K562 (cell line): ENCODE measurements around the gene TMEM107. TPM values are rescaled to one million over a fixed set of nuclear protein-coding genes. Genes with fewer than 3 reads are reported as not detected.
A peak's percentile ranks its signal among the peaks of the same experiment; 100 is the strongest.

Experiments
- CC2D1A ChIP-seq: fragments of 450-650 bp; IDR thresholded peaks from 2 replicates; pipeline ENCODE4 v1.6.1; 2017; ENCODE audit warnings: mild to moderate bottlenecking
- EGR1 ChIP-seq: fragments of 450-650 bp; conservative IDR thresholded peaks from 2 replicates; pipeline ENCODE4 v1.6.1; 2017; ENCODE audit warnings: mild to moderate bottlenecking
- KDM1A ChIP-seq, 2 experiments: fragments of 450-650 bp; IDR thresholded peaks; 2 replicates each; pipeline ENCODE4 v1.6.1; 2016; ENCODE audit warnings: mild to moderate bottlenecking in 2 of 2
- MBD2 ChIP-seq: sonication (generic); IDR thresholded peaks from 2 replicates; pipeline ENCODE4 v1.6.1; 2016; ENCODE audit warnings: low read depth, borderline replicate concordance
- MTF1 ChIP-seq: fragments of 250-450 bp; sonication (Bioruptor Pico); IDR thresholded peaks from 2 replicates; pipeline ENCODE4 v1.9.0; 2021; ENCODE audit warnings: moderate library complexity, mild to moderate bottlenecking, inconsistent platforms, borderline replicate concordance
- PHF21A ChIP-seq: fragments of 450-650 bp; IDR thresholded peaks from 2 replicates; pipeline ENCODE4 v1.6.1; 2017; ENCODE audit warnings: low read depth, borderline replicate concordance
- polyA plus RNA-seq, 8 experiments: library from polyadenylated mRNA; depleted of rRNA in 4 of 8; stranded (reverse) in 5 of 8; unstranded in 3 of 8; fragments of >200 nt; fragmentation: Nextera tagmentation in 2 of 8; fragmentation: Illumina TruSeq in 1 of 8; extraction: Ambion mirVana in 2 of 8; extraction: Trizol in 1 of 8; gene quantifications; 2 replicates each; pipeline versions ENCODE4 v1.2.1 to v1.2.3, GENCODE V29; 2011 to 2014; ENCODE audit warnings: inconsistent platforms in 1 of 8, missing spikeins in 1 of 8
- total RNA-seq, 7 experiments: library from RNA; depleted of rRNA in 6 of 7; stranded (reverse); fragments of >200 nt in 6 of 7; fragmentation: Illumina TruSeq in 2 of 7; extraction: Trizol in 2 of 7; gene quantifications; 2 replicates each; pipeline versions ENCODE4 v1.2.1 to v1.2.3, GENCODE V29; 2011 to 2021; ENCODE audit warnings: low replicate concordance in 1 of 7
- TF ChIP-seq, protein P1 (sequence below): sonication (generic); formaldehyde crosslinking; IDR thresholded peaks from 2 replicates; pipeline ENCODE4 v1.8.0; 2023; ENCODE audit warnings: missing genetic modification reagents, mild to moderate bottlenecking, borderline replicate concordance
- TF ChIP-seq, protein P2 (sequence below), 2 experiments: fragments of 200-800 bp in 1 of 2; sonication (Bioruptor generic) in 1 of 2; sonication (generic) in 1 of 2; formaldehyde crosslinking in 1 of 2; IDR thresholded peaks in 1 of 2; conservative IDR thresholded peaks in 1 of 2; 2 replicates each; pipeline versions ENCODE4 v1.5.0 to v1.6.1; 2016 to 2020; ENCODE audit warnings: missing compliant biosample characterization in 1 of 2, missing genetic modification characterization in 1 of 2, missing genetic modification reagents in 1 of 2
- TF ChIP-seq, protein P3 (sequence below): sonication (generic); formaldehyde crosslinking; IDR thresholded peaks from 2 replicates; pipeline ENCODE4 v1.8.0; 2023; ENCODE audit warnings: mild to moderate bottlenecking, missing genetic modification reagents
- TF ChIP-seq, protein P4 (sequence below): fragments of 450-650 bp; IDR thresholded peaks from 2 replicates; pipeline ENCODE4 v1.6.1; 2017; ENCODE audit warnings: antibody characterized with exemption
- TF ChIP-seq, protein P5 (sequence below), 3 experiments: fragments of 200-800 bp in 1 of 3; fragments of 250-450 bp in 1 of 3; fragments of 450-650 bp in 1 of 3; sonication (Bioruptor Pico) in 1 of 3; sonication (Bioruptor generic) in 1 of 3; formaldehyde crosslinking in 1 of 3; IDR thresholded peaks; 2 replicates each; pipeline versions ENCODE4 v1.6.1 to v1.8.0; 2016 to 2022; ENCODE audit warnings: mild to moderate bottlenecking in 2 of 3, missing genetic modification characterization in 2 of 3, missing compliant biosample characterization in 1 of 3, moderate library complexity in 1 of 3

Gene TMEM107
- total and polyA plus RNA-seq, 9 of the 15 experiments (the other 6 are each of a cell fraction or from before 2014, with no cell fraction given) = 7.1 to 26.2 (median 16.9) TPM

DNA sequence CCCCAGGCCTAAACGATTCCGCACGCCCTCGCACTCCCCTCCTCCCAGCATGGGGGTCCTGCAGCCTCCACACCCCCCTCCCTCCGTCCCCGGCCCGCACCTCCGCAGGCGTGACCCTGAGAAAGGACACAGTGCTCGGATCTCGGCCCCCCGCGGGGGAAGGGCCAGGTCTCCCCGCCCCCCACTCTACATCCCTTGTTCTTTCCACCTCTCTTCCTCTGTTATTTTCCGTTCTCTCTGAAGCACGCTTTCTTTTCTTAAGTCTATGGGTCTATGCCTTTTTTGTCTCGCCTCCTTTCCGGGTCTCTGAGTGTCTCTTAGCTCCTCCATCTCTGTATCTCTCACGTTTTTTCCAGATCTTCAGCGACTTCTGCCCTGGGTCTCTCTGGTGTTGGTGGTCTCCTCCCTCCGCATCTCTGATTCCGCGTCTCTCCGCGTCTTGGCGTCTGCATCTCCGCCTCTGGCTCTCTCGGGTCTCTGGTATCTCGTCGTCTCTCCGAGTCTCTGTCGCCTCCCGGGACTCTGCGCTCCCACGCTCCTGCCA, 50.2 kb downstream of the TMEM107 start (continued):
- TF ChIP-seq, protein P1, sequence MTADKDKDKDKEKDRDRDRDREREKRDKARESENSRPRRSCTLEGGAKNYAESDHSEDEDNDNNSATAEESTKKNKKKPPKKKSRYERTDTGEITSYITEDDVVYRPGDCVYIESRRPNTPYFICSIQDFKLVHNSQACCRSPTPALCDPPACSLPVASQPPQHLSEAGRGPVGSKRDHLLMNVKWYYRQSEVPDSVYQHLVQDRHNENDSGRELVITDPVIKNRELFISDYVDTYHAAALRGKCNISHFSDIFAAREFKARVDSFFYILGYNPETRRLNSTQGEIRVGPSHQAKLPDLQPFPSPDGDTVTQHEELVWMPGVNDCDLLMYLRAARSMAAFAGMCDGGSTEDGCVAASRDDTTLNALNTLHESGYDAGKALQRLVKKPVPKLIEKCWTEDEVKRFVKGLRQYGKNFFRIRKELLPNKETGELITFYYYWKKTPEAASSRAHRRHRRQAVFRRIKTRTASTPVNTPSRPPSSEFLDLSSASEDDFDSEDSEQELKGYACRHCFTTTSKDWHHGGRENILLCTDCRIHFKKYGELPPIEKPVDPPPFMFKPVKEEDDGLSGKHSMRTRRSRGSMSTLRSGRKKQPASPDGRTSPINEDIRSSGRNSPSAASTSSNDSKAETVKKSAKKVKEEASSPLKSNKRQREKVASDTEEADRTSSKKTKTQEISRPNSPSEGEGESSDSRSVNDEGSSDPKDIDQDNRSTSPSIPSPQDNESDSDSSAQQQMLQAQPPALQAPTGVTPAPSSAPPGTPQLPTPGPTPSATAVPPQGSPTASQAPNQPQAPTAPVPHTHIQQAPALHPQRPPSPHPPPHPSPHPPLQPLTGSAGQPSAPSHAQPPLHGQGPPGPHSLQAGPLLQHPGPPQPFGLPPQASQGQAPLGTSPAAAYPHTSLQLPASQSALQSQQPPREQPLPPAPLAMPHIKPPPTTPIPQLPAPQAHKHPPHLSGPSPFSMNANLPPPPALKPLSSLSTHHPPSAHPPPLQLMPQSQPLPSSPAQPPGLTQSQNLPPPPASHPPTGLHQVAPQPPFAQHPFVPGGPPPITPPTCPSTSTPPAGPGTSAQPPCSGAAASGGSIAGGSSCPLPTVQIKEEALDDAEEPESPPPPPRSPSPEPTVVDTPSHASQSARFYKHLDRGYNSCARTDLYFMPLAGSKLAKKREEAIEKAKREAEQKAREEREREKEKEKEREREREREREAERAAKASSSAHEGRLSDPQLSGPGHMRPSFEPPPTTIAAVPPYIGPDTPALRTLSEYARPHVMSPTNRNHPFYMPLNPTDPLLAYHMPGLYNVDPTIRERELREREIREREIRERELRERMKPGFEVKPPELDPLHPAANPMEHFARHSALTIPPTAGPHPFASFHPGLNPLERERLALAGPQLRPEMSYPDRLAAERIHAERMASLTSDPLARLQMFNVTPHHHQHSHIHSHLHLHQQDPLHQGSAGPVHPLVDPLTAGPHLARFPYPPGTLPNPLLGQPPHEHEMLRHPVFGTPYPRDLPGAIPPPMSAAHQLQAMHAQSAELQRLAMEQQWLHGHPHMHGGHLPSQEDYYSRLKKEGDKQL (CRISPR knock-in tag) = no peak
- TF ChIP-seq, protein P2, sequence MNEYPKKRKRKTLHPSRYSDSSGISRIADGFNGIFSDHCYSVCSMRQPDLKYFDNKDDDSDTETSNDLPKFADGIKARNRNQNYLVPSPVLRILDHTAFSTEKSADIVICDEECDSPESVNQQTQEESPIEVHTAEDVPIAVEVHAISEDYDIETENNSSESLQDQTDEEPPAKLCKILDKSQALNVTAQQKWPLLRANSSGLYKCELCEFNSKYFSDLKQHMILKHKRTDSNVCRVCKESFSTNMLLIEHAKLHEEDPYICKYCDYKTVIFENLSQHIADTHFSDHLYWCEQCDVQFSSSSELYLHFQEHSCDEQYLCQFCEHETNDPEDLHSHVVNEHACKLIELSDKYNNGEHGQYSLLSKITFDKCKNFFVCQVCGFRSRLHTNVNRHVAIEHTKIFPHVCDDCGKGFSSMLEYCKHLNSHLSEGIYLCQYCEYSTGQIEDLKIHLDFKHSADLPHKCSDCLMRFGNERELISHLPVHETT (CRISPR knock-in tag; conservative IDR thresholded peaks at IDR 0.05 in 1 of 2, IDR thresholded peaks at IDR 0.05 in 1 of 2) = peak in 1 of 2 experiments; percentile 45; a peak in 1 of 4 replicates
- no peak for TF ChIP-seq MTF1 (CRISPR knock-in tag)
- TF ChIP-seq, protein P3, sequence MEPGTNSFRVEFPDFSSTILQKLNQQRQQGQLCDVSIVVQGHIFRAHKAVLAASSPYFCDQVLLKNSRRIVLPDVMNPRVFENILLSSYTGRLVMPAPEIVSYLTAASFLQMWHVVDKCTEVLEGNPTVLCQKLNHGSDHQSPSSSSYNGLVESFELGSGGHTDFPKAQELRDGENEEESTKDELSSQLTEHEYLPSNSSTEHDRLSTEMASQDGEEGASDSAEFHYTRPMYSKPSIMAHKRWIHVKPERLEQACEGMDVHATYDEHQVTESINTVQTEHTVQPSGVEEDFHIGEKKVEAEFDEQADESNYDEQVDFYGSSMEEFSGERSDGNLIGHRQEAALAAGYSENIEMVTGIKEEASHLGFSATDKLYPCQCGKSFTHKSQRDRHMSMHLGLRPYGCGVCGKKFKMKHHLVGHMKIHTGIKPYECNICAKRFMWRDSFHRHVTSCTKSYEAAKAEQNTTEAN = no peak
- TF ChIP-seq CC2D1A = peak; percentile 81
- no peak for TF ChIP-seq MBD2
- TF ChIP-seq, protein P4, sequence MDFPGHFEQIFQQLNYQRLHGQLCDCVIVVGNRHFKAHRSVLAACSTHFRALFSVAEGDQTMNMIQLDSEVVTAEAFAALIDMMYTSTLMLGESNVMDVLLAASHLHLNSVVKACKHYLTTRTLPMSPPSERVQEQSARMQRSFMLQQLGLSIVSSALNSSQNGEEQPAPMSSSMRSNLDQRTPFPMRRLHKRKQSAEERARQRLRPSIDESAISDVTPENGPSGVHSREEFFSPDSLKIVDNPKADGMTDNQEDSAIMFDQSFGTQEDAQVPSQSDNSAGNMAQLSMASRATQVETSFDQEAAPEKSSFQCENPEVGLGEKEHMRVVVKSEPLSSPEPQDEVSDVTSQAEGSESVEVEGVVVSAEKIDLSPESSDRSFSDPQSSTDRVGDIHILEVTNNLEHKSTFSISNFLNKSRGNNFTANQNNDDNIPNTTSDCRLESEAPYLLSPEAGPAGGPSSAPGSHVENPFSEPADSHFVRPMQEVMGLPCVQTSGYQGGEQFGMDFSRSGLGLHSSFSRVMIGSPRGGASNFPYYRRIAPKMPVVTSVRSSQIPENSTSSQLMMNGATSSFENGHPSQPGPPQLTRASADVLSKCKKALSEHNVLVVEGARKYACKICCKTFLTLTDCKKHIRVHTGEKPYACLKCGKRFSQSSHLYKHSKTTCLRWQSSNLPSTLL = peak; percentile 93
- TF ChIP-seq EGR1 = 0 out of 2 replicates have a peak, but pooled peaks have one; percentile 7
- TF ChIP-seq, protein P5, sequence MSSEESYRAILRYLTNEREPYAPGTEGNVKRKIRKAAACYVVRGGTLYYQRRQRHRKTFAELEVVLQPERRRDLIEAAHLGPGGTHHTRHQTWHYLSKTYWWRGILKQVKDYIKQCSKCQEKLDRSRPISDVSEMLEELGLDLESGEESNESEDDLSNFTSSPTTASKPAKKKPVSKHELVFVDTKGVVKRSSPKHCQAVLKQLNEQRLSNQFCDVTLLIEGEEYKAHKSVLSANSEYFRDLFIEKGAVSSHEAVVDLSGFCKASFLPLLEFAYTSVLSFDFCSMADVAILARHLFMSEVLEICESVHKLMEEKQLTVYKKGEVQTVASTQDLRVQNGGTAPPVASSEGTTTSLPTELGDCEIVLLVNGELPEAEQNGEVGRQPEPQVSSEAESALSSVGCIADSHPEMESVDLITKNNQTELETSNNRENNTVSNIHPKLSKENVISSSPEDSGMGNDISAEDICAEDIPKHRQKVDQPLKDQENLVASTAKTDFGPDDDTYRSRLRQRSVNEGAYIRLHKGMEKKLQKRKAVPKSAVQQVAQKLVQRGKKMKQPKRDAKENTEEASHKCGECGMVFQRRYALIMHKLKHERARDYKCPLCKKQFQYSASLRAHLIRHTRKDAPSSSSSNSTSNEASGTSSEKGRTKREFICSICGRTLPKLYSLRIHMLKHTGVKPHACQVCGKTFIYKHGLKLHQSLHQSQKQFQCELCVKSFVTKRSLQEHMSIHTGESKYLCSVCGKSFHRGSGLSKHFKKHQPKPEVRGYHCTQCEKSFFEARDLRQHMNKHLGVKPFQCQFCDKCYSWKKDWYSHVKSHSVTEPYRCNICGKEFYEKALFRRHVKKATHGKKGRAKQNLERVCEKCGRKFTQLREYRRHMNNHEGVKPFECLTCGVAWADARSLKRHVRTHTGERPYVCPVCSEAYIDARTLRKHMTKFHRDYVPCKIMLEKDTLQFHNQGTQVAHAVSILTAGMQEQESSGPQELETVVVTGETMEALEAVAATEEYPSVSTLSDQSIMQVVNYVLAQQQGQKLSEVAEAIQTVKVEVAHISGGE (CRISPR knock-in tag; IDR thresholded peaks at IDR 0.05) = 0 out of 6 replicates have a peak, but pooled peaks of 1 of the 3 experiments have one; percentile 0
- 0 out of 2 replicates have a peak, but pooled peaks have one; percentile 3 for TF ChIP-seq PHF21A
- TF ChIP-seq KDM1A (IDR thresholded peaks at IDR 0.05) = 0 out of 4 replicates have a peak, but pooled peaks of 1 of the 2 experiments have one; percentile 7
